Measurements from ENCODE around the gene RABEP2. TPM values are rescaled to one million over a fixed set of nuclear protein-coding genes. Genes with fewer than 3 reads are reported as not detected.

Gene RABEP2
- polyA plus RNA-seq, 1 donor (not counting 4 experiments of a cell fraction or from before 2014, with no cell fraction given) = 8.7 TPM

GRCh38 chr16:28951410-28951943 lies 26.4 kb upstream of the RABEP2 start:
- dilution Hi-C loops (cut with MboI; ENCODE audit: extremely low pct_ligation_motif_present, low sequenced_read_pairs) = no loop called here
- no peak for TF ChIP-seq CTCF (optimal IDR thresholded peaks at IDR 0.05 in 1 of 3, IDR thresholded peaks at IDR 0.05 in 1 of 3, conservative IDR thresholded peaks at IDR 0.05 in 1 of 3; ENCODE audit: extremely low read depth in 1 of 3, insufficient read depth in 2 of 3, low read length in 3 of 3)
- TF ChIP-seq EZH2 (IDR thresholded peaks at IDR 0.05; ENCODE audit: low read length) = no peak
- Histone ChIP-seq H3K4me1 (ENCODE audit: control insufficient read depth, extremely low read depth, insufficient read depth, low read length) (peaks cover 10% of the 10 kb centered on the region), H3K79me2 (ENCODE audit: control insufficient read depth, insufficient read depth, low read length) (peaks cover 26% of the 10 kb centered on the region), H3K9me1 (ENCODE audit: control insufficient read depth, extremely low read depth, insufficient read depth, low read length) (no peaks in the 10 kb centered on the region), H3K27me3 (ENCODE audit: control insufficient read depth, extremely low read depth, insufficient read depth, low read length) (no peaks in the 10 kb centered on the region), H3K27ac (ENCODE audit: control insufficient read depth, insufficient read depth, low read length) (peak overlapping the region; percentile 70), H3K4me2 (ENCODE audit: control insufficient read depth, extremely low read depth, insufficient read depth, low read depth, low read length) (peak overlapping the region; percentile 95), H3K36me3 (ENCODE audit: control insufficient read depth in 2 of 2, extremely low read depth in 1 of 2, insufficient read depth in 2 of 2, low read length in 2 of 2) (peaks cover 19 to 20% of the 10 kb centered on the region in 2 experiments), H3K9ac (ENCODE audit: control insufficient read depth, extremely low read depth, insufficient read depth, low read length) (peak overlapping the region; percentile 86), H3K9me3 (ENCODE audit: control insufficient read depth, low read depth, low read length) (no peaks in the 10 kb centered on the region), H4K20me1 (ENCODE audit: control insufficient read depth, extremely low read depth, insufficient read depth, low read length) (no peaks in the 10 kb centered on the region), H2AFZ (ENCODE audit: control insufficient read depth, low read length) (peak overlapping the region; percentile 37), H3K4me3 (ENCODE audit: control insufficient read depth in 2 of 3, extremely low read depth in 1 of 3, insufficient read depth in 2 of 3, low read depth in 1 of 3, low read length in 3 of 3) (peak overlapping the region; percentile 86 to 91 (median 91))
- no peak for FAIRE-seq
- no peak for DNase-seq (ENCODE audit: low read depth, low spot score)

- no peaks in the 10 kb centered on the region for H3K9me3 ChIP-seq (ENCODE audit: control insufficient read depth, low read depth, low read length)
- H2AFZ ChIP-seq (ENCODE audit: control insufficient read depth, low read length) = peak within 1 kb of the TSS; percentile 74
- H3K4me3 ChIP-seq (ENCODE audit: control insufficient read depth in 2 of 3, extremely low read depth in 1 of 3, insufficient read depth in 2 of 3, low read depth in 1 of 3, low read length in 3 of 3) = peak within 1 kb of the TSS; percentile 86 to 91 (median 91)
- H3K9ac ChIP-seq (ENCODE audit: control insufficient read depth, extremely low read depth, insufficient read depth, low read length) = peak within 1 kb of the TSS; percentile 86
- FAIRE-seq (peak; percentile 60), DNase-seq (ENCODE audit: low read depth, low spot score) (peak; percentile 98)
- no peaks in the 10 kb centered on the region for H4K20me1 ChIP-seq (ENCODE audit: control insufficient read depth, extremely low read depth, insufficient read depth, low read length)
- TF ChIP-seq CTCF (optimal IDR thresholded peaks at IDR 0.05 in 1 of 3, IDR thresholded peaks at IDR 0.05 in 1 of 3, conservative IDR thresholded peaks at IDR 0.05 in 1 of 3; ENCODE audit: extremely low read depth in 1 of 3, insufficient read depth in 2 of 3, low read length in 3 of 3) = no peak
- TF ChIP-seq EZH2 (IDR thresholded peaks at IDR 0.05; ENCODE audit: low read length) = no peak
- peaks cover 26% of the 10 kb centered on the region for H3K79me2 ChIP-seq (ENCODE audit: control insufficient read depth, insufficient read depth, low read length)
- H3K27me3 ChIP-seq (ENCODE audit: control insufficient read depth, extremely low read depth, insufficient read depth, low read length) = no peaks in the 10 kb centered on the region
- peaks cover 14 to 16% of the 10 kb centered on the region in 2 experiments for H3K36me3 ChIP-seq (ENCODE audit: control insufficient read depth in 2 of 2, extremely low read depth in 1 of 2, insufficient read depth in 2 of 2, low read length in 2 of 2)
- dilution Hi-C loops (cut with MboI; ENCODE audit: extremely low pct_ligation_motif_present, low sequenced_read_pairs) = no loop called here
- H3K27ac ChIP-seq (ENCODE audit: control insufficient read depth, insufficient read depth, low read length) = peak within 1 kb of the TSS; percentile 70
- no peaks in the 10 kb centered on the region for H3K9me1 ChIP-seq (ENCODE audit: control insufficient read depth, extremely low read depth, insufficient read depth, low read length)
- H3K4me1 ChIP-seq (ENCODE audit: control insufficient read depth, extremely low read depth, insufficient read depth, low read length) = peaks cover 10% of the 10 kb centered on the region
- peak within 1 kb of the TSS; percentile 95 for H3K4me2 ChIP-seq (ENCODE audit: control insufficient read depth, extremely low read depth, insufficient read depth, low read depth, low read length)
These were observed 25.8 kb upstream of the RABEP2 start, which contains the start of gene NFATC2IP for GRCh38 chr16:28950648-28951409. TSS of gene NFATC2IP (plus strand) at chr16:28950937. CDS start at chr16:28951012, 75 bp downstream.
